ENCODE measurements around the gene TAX1BP1.
"Not testable (repeated sequence)": the region's sequence is repeated elsewhere in the genome, so short reads cannot be mapped to it uniquely, and the experiment has no call there.

The TAX1BP1 gene

DNA sequence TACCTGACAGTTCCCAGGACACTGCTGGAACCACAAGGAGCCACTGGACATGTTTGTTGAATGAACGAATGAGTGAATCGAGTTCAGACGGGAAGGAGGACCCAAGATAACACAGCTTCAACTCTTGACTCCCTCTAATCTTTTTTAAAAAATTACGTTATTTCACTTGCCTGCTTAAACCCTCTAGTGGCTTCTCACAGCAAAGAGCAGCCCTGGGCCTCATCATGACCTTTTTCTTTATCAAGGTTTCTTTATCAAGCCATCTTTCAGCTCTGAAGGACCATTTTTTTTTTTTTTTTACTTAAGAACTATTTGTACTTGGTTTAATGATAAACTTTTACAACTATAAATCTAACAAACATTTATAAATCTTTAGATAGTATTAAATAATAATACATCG lies 110.6 kb downstream of the TAX1BP1 start:
- no peak for DNase-seq

DNA sequence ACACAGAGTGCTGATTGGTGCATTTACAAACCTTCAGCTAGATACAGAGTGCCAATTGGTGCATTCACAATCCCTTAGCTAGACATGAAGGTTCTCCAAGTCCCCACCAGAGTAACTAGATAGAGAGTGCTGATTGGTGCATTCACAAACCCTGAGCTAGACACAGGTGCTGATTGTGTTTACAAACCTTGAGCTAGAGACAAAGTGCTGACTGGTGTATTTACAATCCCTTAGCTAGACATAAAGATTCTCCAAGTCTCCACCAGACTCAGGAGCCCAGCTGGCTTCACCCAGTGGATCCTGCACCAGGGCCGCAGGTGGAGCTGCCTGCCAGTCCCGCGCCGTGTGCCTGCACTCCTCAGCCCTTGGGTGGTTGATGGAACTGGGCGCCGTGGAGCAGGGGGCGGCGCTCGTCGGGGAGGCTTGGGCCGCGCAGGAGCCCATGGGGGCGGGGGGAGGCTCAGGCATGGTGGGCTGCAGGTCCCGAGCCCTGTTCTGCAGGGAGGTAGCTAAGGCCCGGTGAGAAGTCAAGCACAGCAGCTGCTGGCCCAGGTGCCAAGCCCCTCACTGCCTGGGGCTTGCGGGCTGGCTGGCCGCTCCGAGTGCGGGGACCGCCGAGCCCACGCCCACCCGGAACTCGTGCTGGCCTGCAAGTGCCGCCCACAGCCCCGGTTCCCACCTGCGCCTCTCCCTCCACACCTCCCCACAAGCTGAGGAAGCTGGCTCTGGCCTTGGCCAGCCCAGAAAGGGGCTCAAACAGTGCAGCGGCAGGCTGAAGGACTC lies 116.9 kb downstream of the TAX1BP1 start:
- DNase-seq = not testable (repeated sequence)

DNA sequence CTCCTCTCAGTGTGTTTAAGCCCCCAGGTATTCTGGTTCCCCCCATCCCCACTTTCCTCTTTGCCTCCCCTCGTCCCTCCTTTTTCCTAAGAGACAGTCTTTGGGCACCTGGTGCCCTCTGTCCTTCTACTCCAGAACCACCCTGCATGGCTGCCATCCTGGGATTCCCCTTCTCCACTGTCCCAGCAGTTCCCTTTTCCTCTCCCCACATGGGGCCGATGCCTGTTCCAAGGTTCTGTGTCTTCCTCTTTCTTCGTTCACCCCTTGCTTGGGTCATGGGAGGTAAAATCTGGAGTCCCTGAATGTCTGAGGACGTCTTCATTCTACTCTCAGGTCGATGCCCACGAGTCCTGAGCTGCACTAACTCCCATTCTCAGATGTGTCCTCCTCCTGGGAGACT lies 120.8 kb downstream of the TAX1BP1 start:
- no peak for DNase-seq

DNA sequence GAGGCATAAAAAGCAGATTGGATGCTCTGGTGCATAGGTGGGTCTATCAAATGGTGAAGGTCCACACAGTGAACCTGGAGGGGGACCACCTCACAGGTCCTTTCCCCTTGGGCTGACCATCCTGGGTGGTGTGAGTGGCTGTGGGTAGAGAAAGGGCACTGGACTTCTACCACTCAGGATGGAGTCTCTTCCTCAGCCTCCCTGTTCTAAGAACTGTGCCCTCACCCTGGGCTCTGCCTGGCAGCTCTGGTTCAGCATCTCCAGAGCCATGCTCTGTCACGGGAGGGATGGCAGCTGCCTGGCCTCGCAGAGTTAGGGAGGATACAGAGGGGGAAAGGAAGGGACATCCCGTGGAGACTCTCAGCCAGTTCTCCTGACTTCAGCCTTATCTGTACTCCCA lies 121.8 kb downstream of the TAX1BP1 start:
- no peak for DNase-seq

DNA sequence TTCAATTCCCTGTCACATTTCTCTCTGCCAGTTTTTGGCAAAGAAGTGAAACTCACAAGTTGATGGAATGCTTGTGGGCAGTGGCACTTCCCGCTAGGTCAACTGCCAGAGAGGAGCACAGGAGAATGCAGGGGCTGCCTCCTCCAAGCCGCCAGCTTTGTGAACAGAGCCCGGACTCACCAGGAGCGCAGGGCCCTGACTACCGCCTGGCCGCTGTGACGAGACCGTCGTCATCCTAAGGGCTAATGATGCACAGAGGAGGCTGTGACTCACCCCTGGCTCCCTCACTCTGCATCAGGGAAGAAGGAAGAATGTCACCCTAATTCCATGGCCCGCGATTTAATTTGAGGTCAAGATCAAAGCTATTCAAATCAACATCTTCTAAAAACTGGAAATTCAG lies 123.9 kb downstream of the TAX1BP1 start:
- no peak for DNase-seq

DNA sequence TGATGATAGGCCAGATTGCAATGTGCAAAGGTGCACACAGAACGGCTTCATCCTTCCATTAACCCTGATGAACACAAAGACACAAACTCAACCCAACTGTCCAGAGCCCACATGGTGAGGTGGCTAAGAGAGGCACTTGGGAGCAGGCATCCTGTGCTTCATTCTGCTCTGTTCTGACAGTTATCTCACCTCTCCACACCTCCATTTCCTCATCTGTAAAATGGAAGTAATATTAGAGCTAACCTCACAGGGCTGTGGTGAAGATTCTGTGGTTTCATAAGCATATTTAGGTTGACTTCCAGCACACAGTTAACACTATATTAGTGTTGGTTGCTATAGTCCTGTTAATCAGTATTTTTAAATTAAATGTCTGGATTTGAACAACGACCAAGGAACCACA lies 126.3 kb downstream of the TAX1BP1 start:
- no peak for DNase-seq

DNA sequence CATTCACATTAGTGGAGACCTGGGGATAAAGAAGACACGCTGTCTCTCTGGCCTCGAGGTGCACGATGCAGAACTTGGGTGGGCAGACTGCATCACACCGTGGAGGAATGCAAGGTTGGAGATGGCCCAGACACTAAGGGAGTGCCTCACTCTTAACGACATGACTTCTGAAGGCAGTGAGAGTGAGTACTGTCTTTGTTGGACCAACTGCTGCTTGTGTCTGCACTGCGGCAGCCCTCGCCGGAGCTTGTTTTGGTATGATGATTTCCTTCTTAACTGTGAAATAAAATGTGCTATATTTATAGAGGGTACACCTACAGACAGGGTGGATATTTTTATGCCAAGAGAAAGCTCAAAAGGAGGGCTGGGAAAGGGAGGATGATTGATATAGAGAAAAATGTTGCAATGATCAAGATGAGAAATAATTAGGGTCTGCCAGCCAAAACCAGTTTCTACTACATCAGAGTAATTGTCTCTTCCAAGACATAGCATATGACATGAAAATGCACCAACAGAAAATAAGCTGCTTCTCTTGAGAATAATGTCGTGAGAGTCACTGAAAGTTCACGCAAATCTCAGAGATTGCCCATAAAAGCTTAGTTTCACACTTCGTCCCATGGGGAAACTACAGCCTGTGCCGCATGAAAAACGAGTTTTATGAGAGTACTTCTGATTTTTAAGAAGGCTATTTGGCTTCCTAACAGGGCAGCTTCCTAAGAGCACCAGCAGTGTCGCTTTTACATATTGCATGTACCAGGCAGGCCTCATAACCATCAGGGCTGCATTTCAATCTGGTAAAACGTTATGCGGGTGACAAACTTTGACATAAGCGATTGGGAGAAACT lies 127.1 kb downstream of the TAX1BP1 start:
- no peak for DNase-seq

DNA sequence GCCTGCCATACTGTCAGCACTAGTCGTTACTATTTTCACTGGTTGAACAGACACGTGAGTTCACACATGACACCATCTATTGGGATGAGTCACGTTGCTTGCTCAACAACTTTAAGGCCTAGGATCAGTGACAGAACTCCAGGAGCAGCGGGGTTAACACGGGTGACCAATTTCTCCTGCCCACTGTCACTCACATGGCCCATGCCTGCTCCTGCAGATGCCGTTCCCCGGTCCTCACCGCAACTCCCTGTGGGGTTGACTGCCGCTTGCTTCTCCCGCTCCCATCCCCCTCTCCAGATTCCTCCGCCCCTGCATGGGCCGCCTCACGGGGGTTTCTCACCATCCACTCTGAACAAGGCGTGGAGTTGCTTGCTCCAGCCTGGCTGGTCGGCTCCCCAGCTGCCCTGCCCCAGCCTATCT lies 128.2 kb downstream of the TAX1BP1 start:
- no peak for DNase-seq

DNA sequence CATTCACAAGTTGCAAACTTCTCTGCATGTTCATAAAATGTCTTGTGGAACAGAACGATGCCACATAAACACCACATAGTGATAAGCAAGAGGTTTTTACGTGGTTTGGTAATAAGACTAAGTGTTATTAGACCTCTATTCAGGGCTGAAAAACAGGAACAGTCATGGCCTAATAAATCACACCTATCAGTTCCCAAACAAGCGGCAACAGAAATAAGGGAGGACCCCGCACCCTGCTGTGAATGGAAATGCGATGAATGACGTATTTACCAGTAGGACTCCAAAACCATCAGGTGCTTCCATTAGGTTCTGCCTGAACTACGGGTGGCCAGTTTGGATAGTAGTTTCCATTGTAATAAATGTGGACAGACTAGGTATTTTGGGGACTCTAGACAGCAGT lies 129.1 kb downstream of the TAX1BP1 start:
- no peak for DNase-seq

DNA sequence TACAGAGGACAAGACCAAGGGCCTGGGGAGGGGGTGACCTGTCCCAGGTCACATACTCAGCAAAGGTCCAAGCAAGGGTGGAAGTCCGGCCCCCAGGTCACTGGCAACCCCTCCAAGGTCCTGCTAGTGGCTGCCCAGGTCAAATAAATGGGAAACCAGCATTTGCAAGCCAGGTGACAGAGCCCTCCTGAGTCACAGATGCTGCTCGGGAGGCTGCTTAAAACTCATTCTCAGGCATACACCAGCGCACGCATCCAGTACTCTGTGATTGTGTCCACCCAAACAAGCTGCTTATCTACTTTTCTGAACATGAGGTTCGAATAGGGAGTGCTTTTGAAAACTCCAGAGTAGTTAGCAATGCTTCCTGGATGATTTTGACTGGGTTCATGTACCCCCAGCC lies 130.6 kb downstream of the TAX1BP1 start:
- no peak for DNase-seq

DNA sequence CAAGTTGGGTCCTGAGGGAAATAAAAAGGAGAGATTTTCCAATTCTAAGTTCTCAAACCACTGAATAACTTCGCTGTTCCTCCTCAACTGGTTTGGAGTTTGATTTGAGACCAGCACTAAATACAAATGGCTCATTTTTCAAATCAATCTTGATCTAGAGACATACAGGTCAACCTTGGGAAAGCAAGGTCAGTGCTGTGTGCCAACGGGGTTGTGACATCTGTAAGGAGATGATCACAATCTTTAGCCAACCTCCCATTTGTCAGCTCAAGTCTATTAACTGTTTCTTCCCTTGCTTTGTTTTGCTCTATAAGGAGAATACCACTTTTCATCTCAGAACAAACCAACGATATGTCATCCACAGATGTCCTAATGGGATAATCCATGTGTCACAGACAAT lies 131.1 kb downstream of the TAX1BP1 start:
- DNase-seq = no peak

DNA sequence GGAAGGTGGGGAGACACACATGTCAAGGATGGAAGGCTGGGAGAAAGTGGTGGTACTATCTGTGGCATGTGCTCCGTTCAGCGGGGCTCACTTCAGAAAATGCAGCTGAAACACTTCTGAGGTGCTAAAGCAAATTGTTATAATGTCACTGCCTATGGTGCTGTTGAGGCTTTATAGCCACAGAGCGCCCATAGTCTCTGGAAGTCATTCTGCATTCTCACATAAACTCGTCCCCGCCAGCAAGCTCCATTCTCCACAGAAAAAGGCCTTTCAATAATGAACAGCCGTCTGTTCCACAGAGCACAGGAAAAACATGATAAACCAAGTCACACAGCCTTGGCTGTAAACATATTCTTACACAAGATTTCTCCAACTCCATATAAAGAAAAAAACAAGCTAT lies 131.9 kb downstream of the TAX1BP1 start:
- DNase-seq = no peak

DNA sequence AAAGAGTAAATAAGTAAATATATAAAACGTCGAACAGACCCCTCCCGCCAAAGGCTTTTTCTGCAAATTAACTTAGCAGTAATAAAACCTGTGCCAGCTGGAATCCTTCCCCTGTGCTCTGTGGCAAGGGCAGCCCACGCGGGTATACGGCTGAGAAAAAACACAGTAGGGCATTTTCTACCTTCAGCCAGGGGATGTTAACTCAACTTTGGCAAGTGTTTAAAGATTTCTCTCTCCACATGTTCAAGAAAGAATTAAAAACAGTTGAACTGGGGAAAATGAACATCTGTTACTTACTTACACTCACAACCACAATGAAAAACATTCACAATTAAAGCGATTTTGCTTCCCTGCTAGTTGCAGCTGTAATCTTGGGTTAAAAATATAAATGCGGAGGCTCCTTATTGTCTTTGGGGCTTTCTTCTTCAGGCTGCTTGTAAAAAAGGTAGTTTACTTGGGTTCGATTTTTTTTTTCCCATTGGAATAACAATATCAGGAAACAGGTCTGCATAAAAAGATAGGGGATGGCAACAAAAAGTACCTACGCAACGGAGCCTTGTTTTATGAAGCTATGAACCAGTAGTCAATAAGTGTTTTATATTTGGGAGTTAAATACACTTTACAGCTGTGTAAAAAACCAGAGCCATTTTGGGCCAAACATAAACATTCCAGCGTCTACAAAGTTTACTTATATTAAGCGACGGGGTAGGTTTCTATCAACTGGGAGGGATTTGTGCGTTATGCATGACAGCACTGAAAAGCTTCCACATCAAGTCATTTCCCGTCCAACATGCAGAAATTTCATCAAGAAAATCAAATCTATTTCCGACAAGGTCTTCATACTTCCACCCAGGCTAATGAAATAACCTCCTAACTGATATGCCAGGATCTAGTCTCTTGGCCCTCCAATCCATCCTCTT lies 132.7 kb downstream of the TAX1BP1 start:
- DNase-seq = no peak

DNA sequence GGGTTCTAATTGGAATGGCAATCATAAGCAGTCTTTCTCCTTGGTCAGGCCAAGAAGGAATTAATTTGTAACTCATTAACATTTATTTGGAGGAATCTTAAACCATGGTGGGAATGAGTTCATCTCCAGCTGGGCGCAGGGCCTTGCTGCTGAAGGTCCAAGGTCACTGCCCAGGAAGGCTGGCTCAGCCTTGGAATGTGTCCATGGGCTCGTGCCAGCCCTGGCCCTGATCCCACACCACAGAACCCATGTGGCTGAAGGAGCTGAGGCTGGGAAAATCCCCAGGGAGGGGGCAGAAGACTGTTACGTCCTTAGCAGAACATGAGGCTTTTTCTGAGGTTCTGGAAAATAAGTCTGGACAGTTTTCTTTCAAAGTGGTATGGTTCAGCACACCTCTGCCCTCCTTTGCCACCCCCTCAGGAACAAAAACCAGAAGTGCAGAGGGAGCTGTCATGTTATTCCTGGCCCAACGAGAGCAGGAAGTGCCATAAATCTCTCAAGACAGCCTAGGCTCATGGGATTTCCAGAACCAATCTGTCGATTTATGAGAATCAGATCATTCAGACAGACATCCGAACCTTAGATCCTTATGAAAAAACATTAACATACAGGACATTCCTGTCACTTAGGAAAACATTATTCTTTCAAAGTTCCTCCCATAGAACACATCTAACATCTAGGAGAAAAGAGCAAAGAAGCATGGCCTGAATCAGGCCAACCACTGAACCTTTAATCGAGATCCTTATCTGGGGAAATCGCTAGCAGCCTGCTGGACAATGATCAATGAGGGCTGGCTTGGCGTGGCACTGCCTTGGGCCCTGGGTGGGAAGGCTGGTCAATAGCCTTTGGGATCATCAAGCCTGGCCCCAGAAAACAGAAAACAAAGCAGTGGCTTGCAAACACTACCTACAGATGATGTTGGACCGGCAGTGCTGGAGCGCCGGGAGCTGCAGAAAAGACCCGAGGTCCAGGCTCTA lies 134.3 kb downstream of the TAX1BP1 start:
- no peak for DNase-seq

DNA sequence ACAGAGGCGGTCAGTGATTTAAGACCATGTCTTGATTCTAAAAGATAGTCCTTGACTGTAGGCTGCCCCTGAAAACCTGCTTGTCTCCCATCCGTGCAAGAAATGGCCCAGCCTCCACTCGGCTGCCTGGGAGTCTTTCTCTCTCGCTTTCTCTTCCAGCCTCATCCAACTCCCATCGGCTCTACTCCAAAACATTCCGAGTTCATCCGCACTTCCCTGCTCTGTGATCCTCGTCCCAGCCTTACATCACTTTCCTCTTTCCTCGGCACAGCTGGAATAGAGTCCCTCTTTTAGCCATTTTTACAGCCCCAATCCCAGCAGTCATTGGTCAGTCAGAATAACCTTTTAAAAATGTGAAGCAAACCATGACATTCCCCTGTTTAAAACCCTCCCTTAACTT lies 135.1 kb downstream of the TAX1BP1 start:
- no peak for DNase-seq

DNA sequence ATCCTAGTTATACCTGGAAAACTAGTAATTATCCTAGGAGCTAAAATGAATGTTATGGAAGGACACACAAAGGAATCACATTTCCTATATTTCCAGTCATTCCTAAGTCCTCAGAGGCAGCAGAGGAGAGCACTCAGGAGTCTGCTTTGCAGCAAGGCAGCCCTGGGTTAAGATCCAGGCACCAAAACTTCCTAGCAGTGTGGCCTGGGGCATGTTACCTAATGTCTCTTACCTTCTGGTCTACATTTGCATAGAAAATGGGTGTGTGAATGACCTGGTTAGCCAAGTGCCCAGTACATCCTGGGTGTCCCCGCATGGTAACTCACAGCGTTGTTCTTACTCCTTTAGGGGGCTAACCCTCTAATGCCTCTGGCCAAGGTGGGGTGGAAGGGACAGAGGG lies 135.9 kb downstream of the TAX1BP1 start:
- DNase-seq = no peak

DNA sequence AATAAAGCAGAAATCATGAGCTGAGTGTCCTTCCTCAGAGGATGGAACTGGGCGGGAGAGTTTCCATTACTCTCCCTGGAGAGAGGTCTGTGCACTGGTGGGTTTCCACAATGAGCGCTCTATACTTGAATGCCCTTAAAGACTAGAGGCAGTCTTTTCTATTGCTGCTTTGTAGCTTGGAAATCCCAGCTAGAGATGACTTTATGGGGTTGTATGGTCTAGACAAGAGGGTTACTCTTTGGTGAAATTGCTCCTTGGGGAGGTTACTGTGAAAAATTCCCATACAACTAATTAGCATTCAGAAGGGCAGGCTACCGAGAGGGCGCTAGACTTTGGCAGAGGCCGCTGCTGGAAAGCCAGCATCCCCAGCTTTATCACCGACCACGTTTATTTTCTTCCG lies 136.8 kb downstream of the TAX1BP1 start:
- no peak for DNase-seq

Data from NK-92 treated with Interleukin-12 subunit alpha and Interleukin-12 subunit beta, amount 100 ng/mL, for 24 hours (cell line).